ENCODE data around the gene TMEM243. TPM values are rescaled to one million over a fixed set of nuclear protein-coding genes. Genes with fewer than 3 reads are reported as not detected.

Gene TMEM243
- total and polyA plus RNA-seq, 8 donors: 4.3 to 68.8 (median 31.8) TPM

DNA sequence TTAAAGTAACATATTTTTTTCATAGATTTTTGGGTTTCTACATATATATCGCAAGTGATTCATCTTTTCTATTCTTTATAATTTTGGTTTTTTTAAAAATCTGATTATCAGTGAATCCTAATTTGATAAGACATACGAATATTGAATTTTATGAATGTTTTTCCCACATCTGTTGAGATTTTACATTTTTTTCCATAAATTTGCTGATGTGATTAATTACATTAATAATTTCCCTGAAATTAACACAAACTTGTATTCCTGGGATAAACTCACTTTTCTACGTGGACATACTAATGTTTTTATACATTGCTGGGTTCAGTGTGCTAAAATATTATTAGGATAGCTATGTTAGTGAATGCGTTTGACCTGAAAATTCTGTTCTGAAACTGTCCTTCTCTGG lies 41.2 kb downstream of the TMEM243 start:
- no peak for DNase-seq
- no peak for TF ChIP-seq POLR2A (IDR thresholded peaks at IDR 0.05)
- TF ChIP-seq, protein P1, sequence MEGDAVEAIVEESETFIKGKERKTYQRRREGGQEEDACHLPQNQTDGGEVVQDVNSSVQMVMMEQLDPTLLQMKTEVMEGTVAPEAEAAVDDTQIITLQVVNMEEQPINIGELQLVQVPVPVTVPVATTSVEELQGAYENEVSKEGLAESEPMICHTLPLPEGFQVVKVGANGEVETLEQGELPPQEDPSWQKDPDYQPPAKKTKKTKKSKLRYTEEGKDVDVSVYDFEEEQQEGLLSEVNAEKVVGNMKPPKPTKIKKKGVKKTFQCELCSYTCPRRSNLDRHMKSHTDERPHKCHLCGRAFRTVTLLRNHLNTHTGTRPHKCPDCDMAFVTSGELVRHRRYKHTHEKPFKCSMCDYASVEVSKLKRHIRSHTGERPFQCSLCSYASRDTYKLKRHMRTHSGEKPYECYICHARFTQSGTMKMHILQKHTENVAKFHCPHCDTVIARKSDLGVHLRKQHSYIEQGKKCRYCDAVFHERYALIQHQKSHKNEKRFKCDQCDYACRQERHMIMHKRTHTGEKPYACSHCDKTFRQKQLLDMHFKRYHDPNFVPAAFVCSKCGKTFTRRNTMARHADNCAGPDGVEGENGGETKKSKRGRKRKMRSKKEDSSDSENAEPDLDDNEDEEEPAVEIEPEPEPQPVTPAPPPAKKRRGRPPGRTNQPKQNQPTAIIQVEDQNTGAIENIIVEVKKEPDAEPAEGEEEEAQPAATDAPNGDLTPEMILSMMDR (IDR thresholded peaks at IDR 0.05): no peak
- no peak for TF ChIP-seq POLR2AphosphoS5 (IDR thresholded peaks at IDR 0.05)
- TF ChIP-seq EP300 (IDR thresholded peaks at IDR 0.05): no peak
- peaks cover 0 to 5% (median 0%) of the 10 kb centered on the region in 4 donors for H3K4me1 ChIP-seq
- H3K4me3 ChIP-seq: no peak overlapping the region
- intact Hi-C loops (cut with DNase I; ENCODE audit: low total_unique reads): no loop called here
- H3K36me3 ChIP-seq: peaks cover 35 to 93% (median 85%) of the 10 kb centered on the region in 4 donors
- 92 to 97% (median 93%) methylated on average over 4 of the region's 4 CpGs for WGBS, 5 donors
- H3K9me3 ChIP-seq: no peaks in the 10 kb centered on the region
- no peak overlapping the region for H3K27ac ChIP-seq
- H3K27me3 ChIP-seq: no peaks in the 10 kb centered on the region

DNA sequence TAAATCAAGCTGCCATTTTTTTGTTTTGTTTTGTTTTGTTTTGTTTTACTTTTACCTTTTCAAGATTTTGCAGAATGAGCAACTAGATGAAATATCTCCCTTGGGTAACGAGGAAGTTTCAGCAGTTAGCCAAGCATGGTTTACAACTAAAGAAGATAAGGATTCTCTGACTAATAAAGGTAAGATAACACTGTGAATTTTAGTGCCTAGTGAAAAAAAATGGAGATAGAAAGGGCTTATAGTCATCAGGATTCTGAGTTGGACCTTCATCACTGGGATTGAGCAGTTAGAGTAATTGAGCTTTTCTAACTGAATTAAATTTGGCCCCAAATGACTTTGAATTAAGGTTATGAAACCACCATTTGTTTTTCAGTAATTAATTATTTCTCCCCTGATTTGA lies 46.1 kb downstream of the TMEM243 start:
- Histone ChIP-seq H3K27ac (no peak overlapping the region), H3K4me3 (no peak overlapping the region), H3K27me3 (no peaks in the 10 kb centered on the region), H3K36me3 (peaks cover 43 to 98% (median 94%) of the 10 kb centered on the region in 4 donors), H3K9me3 (no peaks in the 10 kb centered on the region), H3K4me1 (peaks cover 0 to 5% (median 0%) of the 10 kb centered on the region in 4 donors)
- no peak for DNase-seq
- WGBS, 5 donors: 72 to 77% (median 74%) methylated on average over 1 of the region's 1 CpG
- intact Hi-C loops (cut with DNase I; ENCODE audit: low total_unique reads): no loop called here
- TF ChIP-seq EP300 (IDR thresholded peaks at IDR 0.05): no peak
- no peak for TF ChIP-seq POLR2A (IDR thresholded peaks at IDR 0.05)

DNA sequence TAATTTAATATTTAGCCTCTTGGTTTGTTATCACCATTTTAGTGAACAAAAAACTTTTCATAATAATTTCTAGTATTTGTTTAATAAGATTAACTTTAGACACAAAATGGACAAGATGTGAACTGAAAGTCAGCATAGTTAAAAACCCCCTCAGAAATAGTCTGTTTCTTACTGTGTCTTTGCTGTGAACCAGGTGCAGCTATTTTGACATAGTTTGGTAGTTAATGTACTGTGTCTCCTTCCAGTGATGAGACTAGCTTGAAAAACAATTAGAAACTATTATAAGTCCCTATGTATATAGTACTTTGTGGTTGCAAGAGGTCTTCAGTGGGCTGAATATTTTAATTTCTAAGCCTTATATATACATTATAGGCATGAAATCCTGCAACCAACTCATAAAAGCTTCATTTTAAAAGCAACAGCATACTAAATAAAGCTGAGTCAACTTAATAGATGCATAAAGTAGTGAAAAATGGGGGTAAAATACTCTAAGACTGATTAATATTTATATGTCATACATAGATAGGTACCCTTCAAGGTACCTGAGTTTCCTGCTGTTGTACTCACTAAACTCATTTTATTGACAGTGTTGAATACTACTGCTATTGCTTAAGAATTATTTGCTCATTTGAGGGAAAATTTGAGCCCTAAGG lies 48.1 kb downstream of the TMEM243 start:
- no peak for DNase-seq
- Histone ChIP-seq H3K4me1 (no peaks in the 10 kb centered on the region), H3K27ac (no peak overlapping the region), H3K27me3 (no peaks in the 10 kb centered on the region), H3K9me3 (no peaks in the 10 kb centered on the region), H3K4me3 (no peak overlapping the region), H3K36me3 (peaks cover 52 to 100% (median 100%) of the 10 kb centered on the region in 4 donors)
- intact Hi-C loops (cut with DNase I; ENCODE audit: low total_unique reads): no loop called here
- TF ChIP-seq POLR2A (IDR thresholded peaks at IDR 0.05): no peak
- TF ChIP-seq, protein P1 (IDR thresholded peaks at IDR 0.05): no peak
- TF ChIP-seq POLR2AphosphoS5 (IDR thresholded peaks at IDR 0.05): no peak
- TF ChIP-seq EP300 (IDR thresholded peaks at IDR 0.05): no peak

DNA sequence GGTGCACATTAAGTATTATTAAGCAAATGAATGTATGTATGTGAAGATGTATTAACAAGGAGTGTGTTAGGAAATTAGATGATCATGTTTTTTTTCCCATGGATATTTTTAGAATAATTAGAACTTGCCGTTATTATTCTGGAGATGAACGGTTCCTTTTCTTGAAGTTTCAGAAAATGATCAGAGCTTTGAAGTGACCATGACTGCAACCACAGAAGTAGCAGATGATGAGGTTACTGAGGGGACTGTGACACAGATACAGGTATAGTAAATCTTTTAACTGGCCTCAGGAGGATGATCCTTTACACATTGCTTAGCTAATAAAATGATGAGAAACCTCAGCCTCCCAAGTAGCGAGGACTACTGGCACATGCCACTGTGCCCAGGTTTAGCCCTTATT lies 48.7 kb downstream of the TMEM243 start:
- Histone ChIP-seq H3K36me3 (peaks cover 53 to 100% (median 100%) of the 10 kb centered on the region in 4 donors), H3K4me3 (no peak overlapping the region), H3K9me3 (no peaks in the 10 kb centered on the region), H3K4me1 (no peaks in the 10 kb centered on the region), H3K27me3 (no peaks in the 10 kb centered on the region), H3K27ac (no peak overlapping the region)
- whole genome bisulfite sequencing, 5 donors: 92 to 96% (median 93%) methylated on average over 3 of the region's 3 CpGs
- intact Hi-C loops (cut with DNase I; ENCODE audit: low total_unique reads): no loop called here
- TF ChIP-seq, protein P1 (IDR thresholded peaks at IDR 0.05): no peak
- TF ChIP-seq POLR2A (IDR thresholded peaks at IDR 0.05) (no peak), EP300 (IDR thresholded peaks at IDR 0.05) (no peak), POLR2AphosphoS5 (IDR thresholded peaks at IDR 0.05) (no peak)
- DNase-seq: no peak

DNA sequence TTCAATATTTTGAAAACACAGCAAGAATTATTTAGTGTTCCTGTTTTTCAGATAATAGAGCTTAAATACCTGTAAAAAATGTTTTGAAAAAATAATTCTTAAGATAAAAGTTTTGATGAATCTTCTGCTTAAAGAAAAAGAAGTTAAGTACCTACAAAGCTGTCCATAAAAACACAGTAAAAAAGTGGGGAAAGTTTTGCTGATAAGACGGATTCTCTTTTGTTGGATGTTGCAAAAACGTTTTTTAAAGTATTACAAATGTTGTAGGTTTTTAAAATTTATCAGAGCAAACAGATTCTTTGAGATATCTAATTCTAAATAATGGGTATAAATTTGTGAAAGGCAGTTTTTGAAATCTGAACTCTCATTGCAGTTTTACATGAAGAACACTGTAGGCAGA lies 55.1 kb downstream of the TMEM243 start:
- TF ChIP-seq, protein P1 (IDR thresholded peaks at IDR 0.05): no peak
- TF ChIP-seq POLR2AphosphoS5 (IDR thresholded peaks at IDR 0.05): no peak
- no peak for TF ChIP-seq POLR2A (IDR thresholded peaks at IDR 0.05)
- TF ChIP-seq EP300 (IDR thresholded peaks at IDR 0.05): no peak
- Histone ChIP-seq H3K27me3 (no peaks in the 10 kb centered on the region), H3K36me3 (peaks cover 13 to 65% (median 62%) of the 10 kb centered on the region in 4 donors), H3K4me3 (no peak overlapping the region), H3K27ac (no peak overlapping the region), H3K4me1 (peaks cover 0 to 9% (median 3%) of the 10 kb centered on the region in 4 donors), H3K9me3 (no peaks in the 10 kb centered on the region)
- WGBS, 5 donors: 69 to 80% (median 74%) methylated on average over 2 of the region's 2 CpGs
- no peak for DNase-seq
- intact Hi-C loops (cut with DNase I; ENCODE audit: low total_unique reads): loop anchor here (10.0 kb wide), 1 partner anchor 60 kb away; no protein-coding TSS in a partner anchor

All from stomach (tissue), 9 donors.